HG03139 (cell line): ENCODE results near the gene ZNF593.

ENCODE experiments used
- ATAC-seq: cut with Tn5 transposase; IDR thresholded peaks from one replicate; pipeline ENCODE4 v1.9.1; 2021; ENCODE audit not compliant: unreplicated experiment

ZNF593 gene

DNA sequence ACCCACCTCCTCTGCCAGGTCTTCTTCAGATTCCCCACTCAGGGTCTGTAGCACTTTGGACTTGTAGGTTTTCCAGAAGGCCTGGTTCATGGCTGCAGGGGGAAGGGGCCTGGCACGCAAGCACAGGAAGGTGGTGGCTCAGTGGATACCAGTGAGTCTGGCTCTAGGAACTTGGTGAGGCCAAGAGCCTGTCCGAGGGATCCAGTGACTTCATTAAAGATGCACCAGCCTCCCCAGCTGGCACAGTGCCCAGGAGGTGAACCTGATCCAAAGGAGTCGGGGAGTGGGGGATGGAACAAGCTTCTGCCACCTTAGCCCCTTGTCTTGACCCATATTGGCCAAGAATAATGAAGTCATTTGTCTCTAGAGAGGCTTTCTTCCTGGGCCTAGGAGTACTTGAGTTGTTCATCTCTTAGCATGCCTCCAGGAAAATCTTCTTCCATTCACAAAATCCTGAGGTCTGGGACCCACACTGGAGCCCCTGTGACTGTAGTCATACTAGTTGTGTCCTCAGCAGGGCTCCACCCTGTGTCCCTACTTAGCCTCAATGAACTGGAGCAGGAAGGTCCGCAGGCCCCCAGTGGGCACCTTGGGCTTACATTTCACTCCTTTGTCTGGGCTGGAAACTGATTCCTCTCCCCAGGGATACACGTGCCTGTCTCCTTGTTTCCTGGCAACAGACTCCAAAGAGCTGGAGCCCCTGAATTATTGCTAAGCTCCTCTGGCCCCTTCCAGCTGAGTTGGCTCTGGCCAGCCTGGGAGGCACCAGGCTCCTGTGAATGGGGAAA, 1.1 kb upstream of the ZNF593 start, which contains the start of gene C1orf232:
Gene C1orf232, minus strand, starts transcription at position 554 of the 788 bp plus-strand sequence. Its CDS starts 464 bp downstream, at position 90.
- no peak for ATAC-seq

DNA sequence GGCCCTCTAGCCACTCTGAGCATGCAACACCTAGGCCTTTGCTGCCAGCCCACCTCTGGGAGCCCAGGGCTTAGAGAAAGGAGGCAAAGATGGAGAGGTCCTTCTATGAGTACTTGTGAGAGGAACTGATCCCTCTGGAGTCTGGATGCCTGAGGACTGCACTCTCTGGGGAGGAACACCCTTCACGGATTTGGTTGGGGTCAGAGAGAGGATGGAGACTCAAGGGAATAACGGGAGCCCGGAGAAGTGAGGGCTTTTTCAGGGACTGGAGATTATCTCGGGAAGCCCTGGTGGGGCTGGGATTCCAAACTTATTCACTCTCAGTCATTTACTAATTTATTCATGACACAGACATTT, 532 bp upstream of the ZNF593 start:
- no peak for ATAC-seq

DNA sequence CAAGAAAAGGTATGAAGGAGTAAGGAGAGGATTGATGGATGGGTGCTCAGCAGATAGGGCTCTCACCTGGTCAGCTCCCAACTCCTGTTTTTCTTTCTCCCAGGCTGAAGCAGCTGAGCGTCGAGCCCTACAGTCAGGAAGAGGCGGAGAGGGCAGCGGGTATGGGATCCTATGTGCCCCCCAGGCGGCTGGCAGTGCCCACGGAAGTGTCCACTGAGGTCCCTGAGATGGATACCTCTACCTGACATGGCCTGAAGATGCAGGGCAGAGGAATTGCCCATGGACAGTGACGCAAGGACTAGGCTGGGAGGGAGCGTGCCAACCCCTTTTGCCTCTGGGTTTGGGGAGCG, 739 bp downstream of the ZNF593 start:
- no peak for ATAC-seq

DNA sequence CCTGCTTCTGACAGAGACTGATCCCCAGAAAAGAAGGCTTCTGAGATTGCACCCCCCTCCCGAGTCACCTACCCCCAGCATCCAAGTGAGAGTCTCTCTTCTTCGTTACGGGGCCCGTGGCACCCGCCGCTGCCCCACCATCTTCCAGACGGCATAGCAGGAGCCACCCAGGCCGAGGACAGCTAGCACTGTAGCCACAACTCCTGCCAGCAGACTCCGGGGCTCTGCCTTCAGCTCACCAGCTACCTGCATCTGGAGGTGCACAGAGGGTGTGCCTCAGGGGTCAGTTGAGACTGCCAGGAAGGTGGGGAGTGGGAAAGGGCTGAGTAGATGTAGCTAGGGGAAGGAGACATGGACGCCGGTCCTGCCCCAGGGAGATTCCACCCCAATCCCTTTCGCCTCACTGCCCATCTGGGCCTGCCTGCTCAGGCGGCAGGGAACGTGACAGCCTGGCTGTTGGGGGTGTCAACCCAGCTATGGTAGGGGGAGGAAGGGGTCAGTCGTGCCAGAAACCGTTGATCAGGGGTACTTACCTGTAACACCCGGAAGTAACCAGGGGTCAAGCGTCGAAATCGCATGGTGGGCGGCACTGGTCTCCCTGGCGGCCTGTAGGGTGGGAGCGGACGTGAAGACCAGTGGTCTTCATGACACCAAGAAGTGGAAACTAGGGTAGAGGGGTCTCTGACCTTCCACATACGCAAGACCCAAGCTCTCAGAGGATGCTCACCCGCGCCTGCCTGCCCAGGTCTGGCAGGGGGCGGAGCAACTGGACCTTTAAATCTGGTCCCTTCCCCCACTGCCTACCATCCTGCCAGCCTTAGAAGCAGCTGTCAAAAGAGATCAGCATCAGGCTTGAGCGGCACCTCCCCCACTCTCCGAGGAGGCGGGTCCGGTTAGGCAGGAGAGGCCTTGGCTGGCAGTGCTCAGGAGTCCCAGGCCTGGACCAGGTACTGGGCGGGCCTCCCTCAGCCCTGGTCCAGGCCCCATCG, 1.7 kb downstream of the ZNF593 start, which contains the start of gene ZNF593OS:
Gene ZNF593OS, minus strand, starts transcription at position 749 of the 989 bp plus-strand sequence. Its CDS starts 171 bp downstream, at position 578.
- no peak for ATAC-seq

DNA sequence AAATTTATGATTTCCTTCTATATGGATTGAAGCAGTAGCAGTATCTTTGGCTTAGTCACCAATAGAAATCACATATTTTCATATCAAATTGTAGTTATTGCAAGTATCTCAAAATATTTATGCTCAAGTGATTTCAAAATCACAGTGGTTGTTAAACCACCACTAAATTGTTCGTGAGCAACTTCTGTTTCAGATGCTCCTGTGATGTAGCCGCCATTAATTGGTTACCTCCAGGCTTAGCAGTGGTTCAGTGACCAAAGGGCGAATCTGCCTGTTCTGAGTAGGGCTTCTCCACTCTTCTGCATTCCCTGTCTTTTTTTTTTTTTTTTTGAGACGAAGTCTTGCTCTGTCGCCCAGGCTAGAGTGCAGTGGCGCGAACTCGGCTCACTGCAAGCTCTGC, 5.6 kb downstream of the ZNF593 start:
- no peak for ATAC-seq

DNA sequence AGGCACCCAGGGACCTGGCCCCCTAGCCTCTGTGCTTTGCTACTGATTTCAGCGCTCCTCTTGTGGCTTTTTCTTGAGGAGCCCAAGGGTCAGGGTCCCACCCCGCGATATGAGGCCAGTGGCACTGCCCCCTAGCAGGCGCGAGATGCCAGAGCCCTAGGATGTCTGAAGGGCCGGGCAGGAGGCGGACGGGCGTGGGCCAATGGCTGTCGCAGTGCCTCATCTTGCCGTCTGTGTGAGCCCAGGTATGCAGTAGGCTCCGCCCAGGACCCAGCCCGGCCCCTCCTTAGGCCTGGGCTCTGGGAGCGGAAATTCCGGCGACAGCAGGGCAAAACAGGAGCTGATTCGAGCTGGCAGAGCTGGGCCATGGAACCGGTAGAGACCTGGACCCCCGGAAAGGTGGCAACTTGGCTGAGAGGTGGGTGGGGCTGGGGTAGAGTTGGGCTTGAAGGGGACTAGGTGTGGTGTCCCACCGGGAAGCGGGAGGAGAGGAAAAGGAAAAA, 7.5 kb downstream of the ZNF593 start, which contains the start of gene CNKSR1:
Gene CNKSR1, plus strand, starts transcription at position 310 of the 503 bp plus-strand sequence. Its CDS starts 57 bp downstream, at position 367.
- ATAC-seq, result no peak

DNA sequence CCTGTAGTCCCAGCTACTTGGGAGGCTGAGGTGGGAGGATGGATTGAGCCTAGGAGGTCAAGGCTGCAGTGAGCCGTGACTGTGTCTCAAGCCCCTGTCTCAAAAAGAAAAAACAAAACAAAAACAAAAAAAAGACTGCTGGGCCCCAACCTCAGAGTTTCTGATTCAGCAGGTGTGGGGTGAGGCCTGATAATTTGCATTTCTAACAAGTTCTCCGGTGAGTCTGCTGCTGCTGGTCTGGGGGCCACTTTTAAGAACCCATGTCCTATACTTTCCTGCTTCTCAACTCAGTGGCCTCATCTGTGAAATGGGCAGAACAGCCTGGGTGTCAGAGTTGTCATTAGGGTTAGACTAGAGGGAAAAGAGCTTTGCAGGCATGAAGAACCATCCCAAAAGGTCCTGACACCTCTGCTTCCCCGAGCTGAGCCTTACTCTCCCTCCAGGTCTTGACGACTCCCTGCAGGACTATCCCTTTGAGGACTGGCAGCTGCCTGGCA, 10.3 kb downstream of the ZNF593 start:
- no peak for ATAC-seq

DNA sequence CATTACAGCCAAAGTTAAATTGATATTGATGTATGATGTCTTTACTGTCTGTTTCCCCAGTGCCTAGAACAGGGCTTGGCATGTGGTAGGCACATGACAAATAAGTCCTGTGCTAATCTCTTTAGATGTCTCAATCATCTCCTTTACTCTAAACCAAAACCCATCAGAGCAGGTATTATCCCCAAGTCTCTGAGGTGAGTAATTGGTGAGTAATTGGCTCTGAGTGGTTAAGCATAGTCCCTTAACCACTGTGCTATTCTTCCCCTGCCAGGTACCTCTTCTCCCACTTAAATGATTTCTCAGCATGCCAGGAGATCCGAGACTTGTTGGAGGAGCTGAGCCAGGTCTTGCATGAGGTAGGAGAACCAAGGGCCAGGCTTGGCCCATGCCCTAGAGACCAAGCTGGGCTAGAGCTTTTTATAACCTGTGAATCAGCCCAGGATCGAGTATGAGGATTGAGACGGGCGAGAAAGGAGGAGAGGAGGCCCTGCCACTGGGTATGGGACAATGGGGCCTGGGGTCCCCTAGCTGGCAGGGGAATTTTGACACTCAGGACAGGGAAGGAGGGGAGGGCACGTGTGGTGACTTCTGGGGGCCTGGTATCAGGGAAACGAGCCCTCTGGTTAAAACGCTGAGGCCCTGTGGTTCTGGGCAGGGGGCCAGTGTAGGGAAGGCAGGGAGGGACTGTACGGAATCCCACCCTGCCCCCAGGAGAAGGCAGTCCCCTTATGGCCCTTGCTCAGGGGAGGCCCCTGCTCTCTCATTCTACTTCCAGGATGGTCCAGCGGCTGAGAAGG, 12.1 kb downstream of the ZNF593 start:
- no peak for ATAC-seq

DNA sequence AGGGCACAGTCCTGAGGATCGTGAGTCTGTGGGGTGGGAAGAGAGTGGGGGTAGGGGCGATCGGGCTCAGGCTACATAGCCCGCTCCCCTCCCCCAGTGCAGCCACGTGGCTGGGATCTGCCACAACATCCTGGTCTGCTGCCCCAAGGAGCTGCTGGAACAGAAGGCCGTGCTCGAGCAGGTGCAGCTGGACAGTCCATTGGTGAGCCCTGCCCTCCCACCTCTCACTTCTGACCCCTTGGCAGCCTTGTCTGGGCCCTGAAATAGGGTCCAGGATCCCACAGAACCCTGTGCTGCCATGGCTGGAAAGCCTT, 12.6 kb downstream of the ZNF593 start:
- ATAC-seq, result no peak

DNA sequence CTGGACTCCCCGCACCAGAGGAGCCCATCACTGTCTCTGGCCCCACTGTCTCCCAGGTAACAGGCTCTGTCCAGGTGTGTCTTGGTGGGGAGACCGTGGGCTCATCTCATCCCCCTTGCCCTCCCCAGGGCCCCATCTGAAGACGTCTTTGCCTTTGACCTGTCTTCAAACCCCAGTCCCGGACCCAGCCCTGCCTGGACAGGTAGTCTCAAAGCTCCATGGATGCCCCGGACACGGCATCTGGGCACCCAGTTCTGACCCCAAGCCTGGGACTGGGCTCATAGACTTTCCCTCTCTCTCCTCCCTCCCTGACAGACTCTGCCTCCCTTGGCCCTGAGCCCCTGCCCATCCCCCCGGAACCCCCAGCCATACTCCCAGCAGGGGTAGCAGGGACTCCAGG, 14.4 kb downstream of the ZNF593 start:
- no peak for ATAC-seq

DNA sequence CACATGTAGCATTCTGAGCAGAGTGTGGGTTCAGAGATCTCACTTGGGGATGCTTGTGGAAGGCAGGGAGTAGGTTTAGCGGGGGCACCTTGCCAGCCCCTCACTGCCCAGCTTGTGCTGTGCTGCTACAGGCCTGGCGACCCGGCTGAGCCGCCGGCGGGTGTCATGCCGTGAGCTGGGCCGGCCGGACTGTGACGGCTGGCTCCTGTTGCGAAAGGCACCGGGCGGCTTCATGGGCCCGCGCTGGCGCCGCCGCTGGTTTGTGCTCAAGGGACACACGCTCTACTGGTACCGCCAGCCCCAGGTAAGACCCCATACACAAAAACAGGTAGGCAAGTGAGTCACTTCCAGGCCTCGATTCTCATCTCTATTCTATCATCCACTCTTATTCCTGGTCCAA, 15.2 kb downstream of the ZNF593 start:
- ATAC-seq, result no peak

DNA sequence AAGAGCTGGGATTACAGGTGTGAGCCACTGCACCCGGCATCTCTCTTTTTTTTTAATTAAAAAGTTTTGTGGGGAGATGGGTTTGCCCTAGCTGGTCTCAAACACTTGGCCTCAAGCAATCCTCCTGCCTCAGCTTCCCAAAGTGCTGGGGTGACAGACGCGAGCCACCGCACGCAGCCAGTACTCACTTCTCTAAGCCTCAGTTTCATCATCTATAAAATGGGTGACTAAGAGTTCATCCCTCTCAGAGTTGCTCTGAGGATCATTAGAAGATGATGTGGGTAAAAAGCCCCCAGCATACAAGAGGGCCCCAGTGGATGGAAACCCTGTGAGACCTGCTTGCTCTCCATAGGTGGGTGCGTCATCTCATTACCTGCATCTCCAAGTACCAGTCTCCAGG, 18.2 kb downstream of the ZNF593 start:
- no peak for ATAC-seq

DNA sequence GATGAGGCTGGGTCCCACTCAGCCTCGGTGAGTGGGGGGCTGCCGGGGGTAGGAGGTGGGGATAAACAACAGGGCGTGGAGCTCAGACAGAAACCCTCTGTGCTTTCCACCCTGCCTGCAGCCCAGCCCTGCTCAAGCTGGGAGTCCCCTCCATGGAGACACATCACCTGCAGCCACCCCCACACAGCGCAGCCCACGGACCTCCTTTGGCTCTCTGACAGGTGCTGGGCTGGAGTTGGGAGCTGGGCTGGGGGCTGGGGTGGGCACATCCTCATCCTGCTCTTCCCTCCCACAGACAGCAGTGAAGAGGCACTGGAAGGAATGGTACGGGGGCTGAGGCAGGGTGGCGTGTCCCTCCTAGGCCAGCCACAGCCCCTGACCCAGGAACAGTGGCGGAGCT, 18.8 kb downstream of the ZNF593 start:
- no peak for ATAC-seq

DNA sequence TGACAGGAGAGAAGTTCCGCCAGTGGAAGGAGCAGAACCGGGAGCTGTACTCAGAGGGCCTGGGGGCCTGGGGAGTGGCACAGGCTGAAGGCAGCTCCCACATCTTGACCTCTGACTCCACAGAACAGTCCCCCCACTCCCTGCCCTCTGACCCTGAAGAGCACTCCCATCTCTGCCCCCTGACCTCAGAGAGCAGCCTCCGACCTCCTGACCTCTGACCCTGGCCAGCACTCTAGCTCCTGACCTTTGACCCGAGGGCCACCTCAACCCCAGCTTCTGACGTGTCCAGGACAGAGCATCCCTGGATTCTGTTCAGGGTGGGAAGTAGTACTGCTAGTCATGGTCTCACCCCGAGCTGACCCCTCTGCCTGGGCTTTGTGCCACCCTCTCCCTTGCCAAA, 19.6 kb downstream of the ZNF593 start:
- ATAC-seq, result no peak

DNA sequence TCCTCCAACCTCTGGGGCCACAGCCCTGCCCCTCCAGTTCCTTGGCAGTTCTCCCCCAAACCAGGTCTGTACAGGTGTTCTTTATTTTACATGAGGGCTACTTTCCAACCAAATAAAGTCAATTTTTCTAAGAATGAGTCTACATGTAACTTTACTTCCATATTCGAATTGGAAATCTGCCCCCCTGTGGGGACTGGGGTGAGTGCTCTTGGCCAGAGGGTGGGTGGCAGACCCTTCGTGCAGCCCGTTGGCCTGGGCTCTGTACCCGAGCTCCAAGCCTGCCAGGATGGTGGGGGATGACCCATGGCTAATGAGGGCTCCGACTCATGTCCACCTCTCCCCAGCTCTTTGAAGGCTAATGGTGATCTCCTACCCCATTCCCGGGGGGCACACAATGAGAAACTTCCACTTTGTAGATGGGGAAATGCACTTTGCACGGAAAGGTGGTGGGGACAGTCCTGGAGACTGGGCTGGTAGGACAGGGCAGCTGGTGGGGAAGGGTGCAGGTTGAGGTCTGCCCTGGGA, 20.1 kb downstream of the ZNF593 start:
- no peak for ATAC-seq

DNA sequence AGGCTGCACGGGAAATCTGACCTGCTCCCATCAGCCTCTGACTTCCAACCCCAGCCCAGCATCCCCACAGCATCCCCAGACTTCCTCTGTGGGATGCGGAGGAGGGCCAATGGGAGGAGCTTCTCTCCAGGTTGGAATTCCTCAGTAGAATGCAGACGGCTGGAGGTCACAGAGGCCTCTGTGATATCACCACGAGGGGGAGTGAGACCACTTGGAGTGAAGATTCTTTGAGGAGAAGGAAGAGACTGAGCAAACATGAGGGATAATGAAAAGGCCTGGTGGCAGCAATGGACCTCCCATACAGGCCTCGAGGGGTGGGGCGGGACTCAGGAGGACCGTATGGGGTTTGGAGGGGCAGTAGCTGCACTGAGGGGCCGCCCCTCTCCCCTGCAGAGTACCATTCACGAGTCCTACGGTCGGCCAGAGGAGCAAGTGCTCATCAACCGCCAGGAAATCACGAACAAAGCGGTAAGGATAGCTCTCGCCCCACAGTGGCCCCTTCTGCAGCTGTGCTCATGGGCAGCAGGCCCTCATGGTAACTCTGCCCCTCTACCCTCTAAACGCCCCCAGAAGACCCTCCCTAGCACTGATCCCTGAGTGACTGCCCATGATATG, 20.8 kb downstream of the ZNF593 start, which contains the start of gene CATSPER4:
Gene CATSPER4, plus strand, starts transcription at position 230 of the 615 bp plus-strand sequence. Its CDS starts 26 bp downstream, at position 256.
- no peak for ATAC-seq

DNA sequence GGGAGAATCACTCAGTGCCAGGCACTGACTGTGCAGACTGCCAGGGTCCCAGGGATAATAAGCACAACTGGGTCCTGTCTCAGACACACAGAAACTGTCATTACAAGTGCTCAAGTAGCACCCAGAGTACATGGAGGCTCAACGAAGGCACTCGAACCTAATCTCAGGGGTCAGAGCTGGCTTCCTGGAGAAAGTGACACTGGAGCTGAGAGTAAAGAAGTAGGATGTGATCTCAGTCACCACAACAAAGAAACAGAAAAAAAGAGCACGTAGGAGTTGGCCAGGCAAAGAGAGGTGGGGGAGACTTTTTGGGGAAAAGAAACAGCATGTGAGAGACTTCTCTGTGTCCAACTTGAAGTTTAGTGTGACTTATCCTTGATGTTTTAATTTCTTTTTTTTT, 22.0 kb downstream of the ZNF593 start:
- ATAC-seq, result no peak

DNA sequence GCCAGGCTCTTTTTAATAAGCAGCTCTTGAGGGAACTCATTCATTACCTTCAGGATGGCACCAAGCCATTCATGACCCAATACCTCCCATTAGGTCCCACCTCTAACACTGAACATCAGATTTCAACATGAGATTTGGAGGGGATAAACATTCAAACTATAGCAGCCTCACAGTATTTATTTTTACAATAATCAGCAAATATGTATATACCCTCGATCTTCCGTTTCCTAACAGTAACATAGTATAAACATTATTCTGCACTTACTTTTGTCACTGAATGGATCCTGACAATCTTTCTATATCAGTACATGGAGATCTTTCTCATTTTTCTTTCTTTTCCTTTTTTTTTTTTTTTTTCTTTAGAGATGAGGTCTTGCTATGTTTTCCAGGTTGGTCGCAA, 26.1 kb downstream of the ZNF593 start:
- ATAC-seq, result no peak

DNA sequence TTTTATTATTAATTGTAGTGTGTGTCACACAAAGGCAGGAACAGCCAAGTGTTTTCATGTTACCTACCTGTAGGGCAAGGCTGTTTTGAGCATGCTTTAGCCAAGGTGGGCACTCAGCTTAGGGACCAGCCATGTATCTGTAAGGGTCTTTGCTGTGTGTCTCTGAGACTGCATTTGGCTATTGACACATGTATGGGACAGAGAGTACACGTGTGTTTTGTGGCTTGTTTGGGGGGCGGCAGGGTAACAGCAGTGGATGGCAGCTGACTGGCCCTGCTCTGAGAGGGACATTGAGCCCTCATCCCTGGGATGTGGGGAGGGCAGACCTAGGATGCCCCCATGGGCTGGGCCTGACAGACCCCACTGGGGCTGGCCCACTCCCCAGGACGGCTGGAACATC, 27.6 kb downstream of the ZNF593 start:
- ATAC-seq, result no peak

DNA sequence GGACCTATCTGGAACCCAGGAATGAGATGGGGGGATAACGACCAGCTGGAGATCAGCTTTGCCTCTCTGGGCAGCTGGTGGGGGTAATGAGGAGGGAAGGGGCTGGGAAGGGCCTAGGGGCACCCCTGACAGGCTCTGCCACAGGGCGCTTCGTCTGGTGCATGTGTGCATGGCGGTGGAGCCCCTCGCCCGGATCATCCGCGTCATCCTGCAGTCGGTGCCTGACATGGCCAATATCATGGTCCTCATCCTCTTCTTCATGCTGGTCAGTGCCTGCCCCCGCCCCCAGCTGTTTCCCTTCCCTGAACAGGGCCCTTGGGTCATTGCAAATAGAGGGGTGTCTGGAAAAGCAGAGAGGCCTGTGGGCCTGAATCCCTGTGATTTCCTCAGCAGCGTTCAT, 28.1 kb downstream of the ZNF593 start:
- no peak for ATAC-seq
